HEK293 (cell line): Measurements from ENCODE around the gene BICRA.

Experiments used
- CTCF ChIA-PET: fragments of 350-600 bp; formaldehyde crosslinking; extraction: SDS; loops from one replicate; lab custom pipeline; 2021; ENCODE audit warnings: antibody characterized with exemption; lab: Yijun Ruan, JAX
- POLR2A ChIA-PET: fragments of 300-600 bp; formaldehyde crosslinking; extraction: SDS; loops from one replicate; lab custom pipeline; 2020; ENCODE audit warnings: antibody characterized with exemption, inconsistent platforms; lab: Yijun Ruan, JAX
- H3K27ac ChIP-seq: fragments of 200-500 bp; sonication (Bioruptor generic); 2 replicates; pipeline ENCODE4 v1.5.1; 2014; ENCODE audit warnings: low read depth, low read length, control low read depth, inconsistent platforms; ENCODE audit errors: extremely low read depth
- H3K36me3 ChIP-seq, 2 experiments: fragments of 200-500 bp in 1 of 2; sonication (Bioruptor generic) in 1 of 2; 1 replicate in 1 of 2; 2 replicates in 1 of 2; pipeline ENCODE4 v1.5.1; 2014 to 2017; ENCODE audit warnings: inconsistent platforms in 2 of 2, low read length in 2 of 2; ENCODE audit not compliant: control insufficient read depth in 2 of 2, insufficient read depth in 1 of 2
- H3K4me1 ChIP-seq: fragments of 200-500 bp; sonication (Bioruptor generic); 2 replicates; pipeline ENCODE4 v1.5.1; 2014; ENCODE audit warnings: mild to moderate bottlenecking, low read length, inconsistent platforms; ENCODE audit not compliant: control insufficient read depth, insufficient read depth
- H3K4me3 ChIP-seq: 2 replicates; pipeline ENCODE4 v1.5.1; 2011; ENCODE audit warnings: low read depth, mild to moderate bottlenecking, control low read depth, low read length, moderate library complexity
- H3K9me3 ChIP-seq: fragments of 200-500 bp; sonication (Bioruptor generic); 2 replicates; pipeline ENCODE4 v1.5.1; 2014; ENCODE audit warnings: low read depth, low read length, inconsistent platforms; ENCODE audit not compliant: control insufficient read depth, insufficient read depth
- HOXA7 ChIP-seq: sonication (generic); formaldehyde crosslinking; IDR thresholded peaks from 2 replicates; pipeline ENCODE4 v1.8.1; 2022; ENCODE audit warnings: missing genetic modification reagents, borderline replicate concordance
- OSR2 ChIP-seq: fragments of 450-650 bp; formaldehyde crosslinking; IDR thresholded peaks from 2 replicates; pipeline ENCODE4 v1.5.1; 2016; ENCODE audit warnings: missing biosample characterization, missing genetic modification characterization
- SP7 ChIP-seq: fragments of 450-650 bp; formaldehyde crosslinking; IDR thresholded peaks from 2 replicates; pipeline ENCODE4 v1.5.1; 2016; ENCODE audit warnings: missing biosample characterization, missing genetic modification characterization
- TRIM28 ChIP-seq: IDR thresholded peaks from 2 replicates; pipeline ENCODE4 v1.6.1; 2011; ENCODE audit warnings: low read length, control low read depth, borderline replicate concordance
- ZBTB20 ChIP-seq: fragments of 450-650 bp; formaldehyde crosslinking; IDR thresholded peaks from 2 replicates; pipeline ENCODE4 v1.5.1; 2016; ENCODE audit warnings: missing biosample characterization, missing genetic modification characterization
- ZEB2 ChIP-seq: fragments of 450-650 bp; formaldehyde crosslinking; IDR thresholded peaks from 2 replicates; pipeline ENCODE4 v1.5.1; 2016; ENCODE audit warnings: missing biosample characterization, missing genetic modification characterization
- ZNF112 ChIP-seq: fragments of 450-650 bp; formaldehyde crosslinking; IDR thresholded peaks from 2 replicates; pipeline ENCODE4 v1.5.0; 2017; ENCODE audit warnings: missing biosample characterization, missing genetic modification characterization
- ZNF140 ChIP-seq: fragments of 450-650 bp; formaldehyde crosslinking; IDR thresholded peaks from 2 replicates; pipeline ENCODE4 v1.5.1; 2016; ENCODE audit warnings: missing biosample characterization, missing genetic modification characterization
- ZNF155 ChIP-seq: fragments of 450-650 bp; formaldehyde crosslinking; IDR thresholded peaks from 2 replicates; pipeline ENCODE4 v1.5.1; 2016; ENCODE audit warnings: missing biosample characterization, missing genetic modification characterization
- ZNF341 ChIP-seq: fragments of 450-650 bp; formaldehyde crosslinking; IDR thresholded peaks from 2 replicates; pipeline ENCODE4; 2016; ENCODE audit warnings: low read depth, missing biosample characterization, missing genetic modification characterization
- ZNF350 ChIP-seq: fragments of 450-650 bp; formaldehyde crosslinking; IDR thresholded peaks from 2 replicates; pipeline ENCODE4 v1.5.0; 2017; ENCODE audit warnings: missing biosample characterization, mild to moderate bottlenecking, missing genetic modification characterization
- ZNF404 ChIP-seq: fragments of 450-650 bp; formaldehyde crosslinking; IDR thresholded peaks from 2 replicates; pipeline ENCODE4 v1.5.1; 2017; ENCODE audit warnings: missing biosample characterization, missing genetic modification characterization
- ZNF621 ChIP-seq: fragments of 450-650 bp; formaldehyde crosslinking; IDR thresholded peaks from 2 replicates; pipeline ENCODE4 v1.5.1; 2017; ENCODE audit warnings: missing biosample characterization, missing genetic modification characterization
- ZNF624 ChIP-seq: fragments of 450-650 bp; formaldehyde crosslinking; IDR thresholded peaks from 2 replicates; pipeline ENCODE4 v1.5.1; 2017; ENCODE audit warnings: missing biosample characterization, missing genetic modification characterization
- ZNF677 ChIP-seq: fragments of 450-650 bp; IDR thresholded peaks from 2 replicates; pipeline ENCODE4 v1.5.0; 2018; ENCODE audit warnings: missing biosample characterization, mild to moderate bottlenecking, missing genetic modification characterization, moderate library complexity
- ZNF707 ChIP-seq: fragments of 450-650 bp; formaldehyde crosslinking; IDR thresholded peaks from 2 replicates; pipeline ENCODE4 v1.5.1; 2016; ENCODE audit warnings: missing biosample characterization, missing genetic modification characterization
- TF ChIP-seq, protein P1 (sequence below): fragments of 450-650 bp; formaldehyde crosslinking; IDR thresholded peaks from 2 replicates; pipeline ENCODE4 v1.5.1; 2016; ENCODE audit warnings: missing biosample characterization, missing genetic modification characterization
- TF ChIP-seq, protein P2 (sequence below): fragments of 450-650 bp; formaldehyde crosslinking; IDR thresholded peaks from 2 replicates; pipeline ENCODE4 v1.5.1; 2016; ENCODE audit warnings: missing biosample characterization, missing genetic modification characterization
- TF ChIP-seq, protein P3 (sequence below): fragments of 450-650 bp; formaldehyde crosslinking; IDR thresholded peaks from 2 replicates; pipeline ENCODE4 v1.5.1; 2017; ENCODE audit warnings: missing biosample characterization, missing genetic modification characterization

Gene BICRA

DNA sequence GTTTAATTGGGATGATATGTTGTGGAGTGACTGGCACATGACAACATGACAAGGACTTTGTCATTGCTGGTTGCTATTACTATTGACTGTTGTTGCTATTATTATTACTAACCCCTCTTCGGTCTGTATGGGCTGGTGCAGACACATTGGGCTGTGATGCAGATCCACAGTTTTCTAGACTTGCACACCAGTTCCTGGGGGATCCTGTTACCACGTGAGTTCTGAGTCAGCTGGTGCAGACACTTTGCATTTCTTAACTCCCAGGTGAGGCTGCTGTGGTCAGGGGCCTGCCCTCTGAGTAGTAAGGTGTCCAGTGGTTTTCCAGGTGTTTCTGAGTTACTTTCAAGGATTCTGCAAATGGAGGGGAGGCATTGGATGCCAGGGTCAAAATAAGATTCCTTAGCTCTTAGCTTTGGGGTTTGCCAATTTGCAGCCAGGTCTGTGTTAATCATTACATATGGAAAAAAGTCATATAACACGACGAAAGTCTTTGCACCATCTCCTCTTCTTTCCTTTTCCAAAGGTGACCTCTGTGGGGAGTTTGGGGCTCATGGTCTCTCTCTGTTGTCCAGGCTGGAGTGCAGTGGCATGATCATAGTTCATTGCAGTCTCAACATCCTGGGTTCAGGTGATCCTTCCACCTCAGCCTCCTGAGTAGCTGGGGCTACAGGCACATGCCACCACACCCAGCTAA, 19.3 kb downstream of the BICRA start:
- Histone ChIP-seq H3K4me3 (no peak overlapping the region), H3K9me3 (no peaks in the 10 kb centered on the region), H3K36me3 (peaks cover 0 to 11% of the 10 kb centered on the region in 2 experiments; a peak in 2 of 3 replicates), H3K27ac (no peak overlapping the region), H3K4me1 (peaks cover 4% of the 10 kb centered on the region; the same call in 1 of the 2 replicates)
- ChIA-PET POLR2A (no interaction called here), CTCF (no interaction called here)
- no peak for TF ChIP-seq TRIM28
- TF ChIP-seq ZNF341 (tag by site-specific recombination) = no peak
- no peak for TF ChIP-seq ZNF707 (tag by site-specific recombination)
- no peak for TF ChIP-seq ZEB2 (tag by site-specific recombination)
- TF ChIP-seq, protein P1, sequence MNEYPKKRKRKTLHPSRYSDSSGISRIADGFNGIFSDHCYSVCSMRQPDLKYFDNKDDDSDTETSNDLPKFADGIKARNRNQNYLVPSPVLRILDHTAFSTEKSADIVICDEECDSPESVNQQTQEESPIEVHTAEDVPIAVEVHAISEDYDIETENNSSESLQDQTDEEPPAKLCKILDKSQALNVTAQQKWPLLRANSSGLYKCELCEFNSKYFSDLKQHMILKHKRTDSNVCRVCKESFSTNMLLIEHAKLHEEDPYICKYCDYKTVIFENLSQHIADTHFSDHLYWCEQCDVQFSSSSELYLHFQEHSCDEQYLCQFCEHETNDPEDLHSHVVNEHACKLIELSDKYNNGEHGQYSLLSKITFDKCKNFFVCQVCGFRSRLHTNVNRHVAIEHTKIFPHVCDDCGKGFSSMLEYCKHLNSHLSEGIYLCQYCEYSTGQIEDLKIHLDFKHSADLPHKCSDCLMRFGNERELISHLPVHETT (tag by site-specific recombination) = no peak
- TF ChIP-seq ZBTB20 (tag by site-specific recombination) = no peak
- TF ChIP-seq HOXA7 (CRISPR knock-in tag) = no peak
- TF ChIP-seq, protein P2, sequence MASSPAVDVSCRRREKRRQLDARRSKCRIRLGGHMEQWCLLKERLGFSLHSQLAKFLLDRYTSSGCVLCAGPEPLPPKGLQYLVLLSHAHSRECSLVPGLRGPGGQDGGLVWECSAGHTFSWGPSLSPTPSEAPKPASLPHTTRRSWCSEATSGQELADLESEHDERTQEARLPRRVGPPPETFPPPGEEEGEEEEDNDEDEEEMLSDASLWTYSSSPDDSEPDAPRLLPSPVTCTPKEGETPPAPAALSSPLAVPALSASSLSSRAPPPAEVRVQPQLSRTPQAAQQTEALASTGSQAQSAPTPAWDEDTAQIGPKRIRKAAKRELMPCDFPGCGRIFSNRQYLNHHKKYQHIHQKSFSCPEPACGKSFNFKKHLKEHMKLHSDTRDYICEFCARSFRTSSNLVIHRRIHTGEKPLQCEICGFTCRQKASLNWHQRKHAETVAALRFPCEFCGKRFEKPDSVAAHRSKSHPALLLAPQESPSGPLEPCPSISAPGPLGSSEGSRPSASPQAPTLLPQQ (tag by site-specific recombination) = no peak
- TF ChIP-seq ZNF621 = no peak
- TF ChIP-seq OSR2 (tag by site-specific recombination) = no peak
- TF ChIP-seq ZNF624 (tag by site-specific recombination) = no peak
- no peak for TF ChIP-seq ZNF677
- TF ChIP-seq SP7 (tag by site-specific recombination) = no peak
- no peak for TF ChIP-seq ZNF155 (tag by site-specific recombination)
- no peak for TF ChIP-seq ZNF350 (tag by site-specific recombination)
- TF ChIP-seq, protein P3, sequence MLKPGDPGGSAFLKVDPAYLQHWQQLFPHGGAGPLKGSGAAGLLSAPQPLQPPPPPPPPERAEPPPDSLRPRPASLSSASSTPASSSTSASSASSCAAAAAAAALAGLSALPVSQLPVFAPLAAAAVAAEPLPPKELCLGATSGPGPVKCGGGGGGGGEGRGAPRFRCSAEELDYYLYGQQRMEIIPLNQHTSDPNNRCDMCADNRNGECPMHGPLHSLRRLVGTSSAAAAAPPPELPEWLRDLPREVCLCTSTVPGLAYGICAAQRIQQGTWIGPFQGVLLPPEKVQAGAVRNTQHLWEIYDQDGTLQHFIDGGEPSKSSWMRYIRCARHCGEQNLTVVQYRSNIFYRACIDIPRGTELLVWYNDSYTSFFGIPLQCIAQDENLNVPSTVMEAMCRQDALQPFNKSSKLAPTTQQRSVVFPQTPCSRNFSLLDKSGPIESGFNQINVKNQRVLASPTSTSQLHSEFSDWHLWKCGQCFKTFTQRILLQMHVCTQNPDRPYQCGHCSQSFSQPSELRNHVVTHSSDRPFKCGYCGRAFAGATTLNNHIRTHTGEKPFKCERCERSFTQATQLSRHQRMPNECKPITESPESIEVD (tag by site-specific recombination) = no peak
- TF ChIP-seq ZNF112 (tag by site-specific recombination) = no peak

DNA sequence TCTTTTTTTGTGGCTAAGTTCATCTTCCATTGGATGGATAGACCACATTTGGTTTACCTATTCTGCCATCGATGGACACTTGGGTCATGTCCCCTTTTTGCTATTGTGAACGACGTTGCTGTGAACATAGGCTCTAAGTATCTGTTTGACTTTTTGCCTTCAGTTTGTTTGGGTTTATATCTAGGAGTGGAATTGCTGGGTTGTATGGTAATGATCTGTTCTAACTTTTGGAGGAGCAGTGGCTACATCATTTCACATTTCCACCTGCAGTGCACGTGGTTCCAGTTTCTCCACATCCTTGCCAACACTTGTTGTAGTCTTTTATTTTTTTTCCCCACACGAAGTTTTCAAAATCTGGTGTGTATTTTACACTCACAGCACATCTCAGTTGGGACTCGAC, 21.7 kb downstream of the BICRA start:
- Histone ChIP-seq H3K4me3 (no peak overlapping the region), H3K27ac (no peak overlapping the region), H3K4me1 (peaks cover 17% of the 10 kb centered on the region), H3K36me3 (peaks cover 0 to 8% of the 10 kb centered on the region in 2 experiments; a peak in 2 of 3 replicates), H3K9me3 (no peaks in the 10 kb centered on the region)
- ChIA-PET POLR2A (interaction anchor here (0.7 kb wide), 1 partner anchor 151 kb away, joined by 4 read pairs; no protein-coding TSS in a partner anchor), CTCF (interaction anchor here (1.2 kb wide), 1 partner anchor 194 kb away, joined by 4 read pairs; no protein-coding TSS in a partner anchor)
- TF ChIP-seq ZNF404 = no peak
- TF ChIP-seq ZNF140 (tag by site-specific recombination) = peak; percentile 94
